ENCODE measurements around the gene PPFIA1. TPM values are rescaled to one million over a fixed set of nuclear protein-coding genes. Genes with fewer than 3 reads are reported as not detected.

The PPFIA1 gene
- total and polyA plus RNA-seq, 10 of the 15 experiments (the other 5 are each of a cell fraction or from before 2014, with no cell fraction given), result 5.2 to 26.2 (median 15.8) TPM

DNA sequence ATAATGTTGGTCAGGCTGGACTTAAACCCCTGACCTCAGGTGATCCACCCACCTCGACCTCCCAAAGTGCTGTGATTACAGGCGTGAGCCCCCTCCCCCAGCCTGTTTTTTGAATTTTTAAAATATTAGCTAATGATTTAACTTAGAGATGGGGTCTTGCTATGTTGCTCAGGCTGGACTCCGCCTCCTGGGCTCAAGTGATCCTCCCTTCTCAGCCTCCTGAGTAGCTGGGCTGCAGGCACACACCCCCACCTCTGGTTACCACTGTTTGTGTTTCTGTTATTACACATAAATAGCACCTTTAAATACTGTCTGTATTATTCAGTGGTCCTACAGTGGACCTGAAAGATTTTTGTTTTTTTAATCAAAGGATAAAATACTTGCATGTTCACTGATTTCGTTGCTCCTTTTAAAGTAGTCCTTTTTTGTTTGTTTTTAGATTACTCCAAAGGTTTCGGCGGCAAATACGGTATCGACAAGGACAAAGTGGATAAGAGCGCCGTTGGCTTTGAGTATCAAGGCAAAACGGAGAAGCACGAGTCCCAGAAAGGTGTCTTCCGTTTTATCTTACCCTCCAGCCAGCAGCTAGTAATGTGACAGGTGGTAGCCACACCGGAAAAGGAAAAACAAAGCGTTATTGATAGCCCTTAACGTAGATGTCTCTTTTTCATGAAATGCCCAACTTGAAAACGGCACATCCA lies 149.0 kb downstream of the PPFIA1 start:
- BruUV-seq (replicated peaks), result TSS peak; percentile 57
- DNase-seq (ENCODE audit: low read depth, low spot score) (no peak), FAIRE-seq (no peak), ATAC-seq (no peak)
- no peaks in the 10 kb centered on the region; a peak in 1 of 4 replicates for H3K36me3 ChIP-seq (ENCODE audit: control insufficient read depth in 2 of 2, insufficient read depth in 2 of 2, low read length in 1 of 2)
- ChIA-PET RAD21 (ENCODE audit: unreplicated experiment) (no interaction called here), SMC1A (ENCODE audit: uncharacterized antibody, unreplicated experiment) (no interaction called here), POLR2A (no interaction called here), CTCF (no interaction called here)
- no peaks in the 10 kb centered on the region for H4K20me1 ChIP-seq (ENCODE audit: control insufficient read depth, insufficient read depth)
- H3K4me2 ChIP-seq (ENCODE audit: control insufficient read depth, insufficient read depth), result no peak overlapping the region
- no peaks in the 10 kb centered on the region for H3K27me3 ChIP-seq (replicated peaks in 1 of 2; ENCODE audit: control insufficient read depth in 2 of 2, insufficient read depth in 2 of 2, low read length in 1 of 2)
- no peak overlapping the region for H3K4me3 ChIP-seq
- H3K79me2 ChIP-seq (ENCODE audit: control insufficient read depth, insufficient read depth, low read length), result no peaks in the 10 kb centered on the region
- WGBS (ENCODE audit: insufficient coverage, insufficient replicate concordance, low lambda C conversion rate, missing lambda C conversion rate), result 68% methylated on average over 17 of the region's 17 CpGs
- no peak overlapping the region for H3K9ac ChIP-seq (ENCODE audit: control insufficient read depth, insufficient read depth, low read length)
- in situ Hi-C loops (cut with MboI), result no loop called here
- H2AFZ ChIP-seq (ENCODE audit: control insufficient read depth, low read depth, low read length), result no peak overlapping the region
- intact Hi-C loops (cut with micrococcal nuclease; ENCODE audit: unreplicated experiment), result no loop called here
- H3K27ac ChIP-seq (ENCODE audit: control insufficient read depth, insufficient read depth), result no peak overlapping the region
- H3K9me3 ChIP-seq (replicated peaks; ENCODE audit: control insufficient read depth, insufficient read depth, low read length), result no peaks in the 10 kb centered on the region; the same call in 2 of the 3 replicates
- H3K4me1 ChIP-seq (ENCODE audit: control insufficient read depth, insufficient read depth, low read length), result peaks cover 9% of the 10 kb centered on the region
- no peak for TF ChIP-seq RELA (IDR thresholded peaks at IDR 0.05; ENCODE audit: borderline replicate concordance, partially characterized antibody)
- TF ChIP-seq, protein P1, sequence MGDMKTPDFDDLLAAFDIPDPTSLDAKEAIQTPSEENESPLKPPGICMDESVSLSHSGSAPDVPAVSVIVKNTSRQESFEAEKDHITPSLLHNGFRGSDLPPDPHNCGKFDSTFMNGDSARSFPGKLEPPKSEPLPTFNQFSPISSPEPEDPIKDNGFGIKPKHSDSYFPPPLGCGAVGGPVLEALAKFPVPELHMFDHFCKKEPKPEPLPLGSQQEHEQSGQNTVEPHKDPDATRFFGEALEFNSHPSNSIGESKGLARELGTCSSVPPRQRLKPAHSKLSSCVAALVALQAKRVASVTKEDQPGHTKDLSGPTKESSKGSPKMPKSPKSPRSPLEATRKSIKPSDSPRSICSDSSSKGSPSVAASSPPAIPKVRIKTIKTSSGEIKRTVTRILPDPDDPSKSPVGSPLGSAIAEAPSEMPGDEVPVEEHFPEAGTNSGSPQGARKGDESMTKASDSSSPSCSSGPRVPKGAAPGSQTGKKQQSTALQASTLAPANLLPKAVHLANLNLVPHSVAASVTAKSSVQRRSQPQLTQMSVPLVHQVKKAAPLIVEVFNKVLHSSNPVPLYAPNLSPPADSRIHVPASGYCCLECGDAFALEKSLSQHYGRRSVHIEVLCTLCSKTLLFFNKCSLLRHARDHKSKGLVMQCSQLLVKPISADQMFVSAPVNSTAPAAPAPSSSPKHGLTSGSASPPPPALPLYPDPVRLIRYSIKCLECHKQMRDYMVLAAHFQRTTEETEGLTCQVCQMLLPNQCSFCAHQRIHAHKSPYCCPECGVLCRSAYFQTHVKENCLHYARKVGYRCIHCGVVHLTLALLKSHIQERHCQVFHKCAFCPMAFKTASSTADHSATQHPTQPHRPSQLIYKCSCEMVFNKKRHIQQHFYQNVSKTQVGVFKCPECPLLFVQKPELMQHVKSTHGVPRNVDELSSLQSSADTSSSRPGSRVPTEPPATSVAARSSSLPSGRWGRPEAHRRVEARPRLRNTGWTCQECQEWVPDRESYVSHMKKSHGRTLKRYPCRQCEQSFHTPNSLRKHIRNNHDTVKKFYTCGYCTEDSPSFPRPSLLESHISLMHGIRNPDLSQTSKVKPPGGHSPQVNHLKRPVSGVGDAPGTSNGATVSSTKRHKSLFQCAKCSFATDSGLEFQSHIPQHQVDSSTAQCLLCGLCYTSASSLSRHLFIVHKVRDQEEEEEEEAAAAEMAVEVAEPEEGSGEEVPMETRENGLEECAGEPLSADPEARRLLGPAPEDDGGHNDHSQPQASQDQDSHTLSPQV (IDR thresholded peaks at IDR 0.05), result no peak
- no peak for TF ChIP-seq EED (IDR thresholded peaks at IDR 0.05; ENCODE audit: low read depth)
- TF ChIP-seq, protein P2, sequence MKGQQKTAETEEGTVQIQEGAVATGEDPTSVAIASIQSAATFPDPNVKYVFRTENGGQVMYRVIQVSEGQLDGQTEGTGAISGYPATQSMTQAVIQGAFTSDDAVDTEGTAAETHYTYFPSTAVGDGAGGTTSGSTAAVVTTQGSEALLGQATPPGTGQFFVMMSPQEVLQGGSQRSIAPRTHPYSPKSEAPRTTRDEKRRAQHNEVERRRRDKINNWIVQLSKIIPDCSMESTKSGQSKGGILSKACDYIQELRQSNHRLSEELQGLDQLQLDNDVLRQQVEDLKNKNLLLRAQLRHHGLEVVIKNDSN (IDR thresholded peaks at IDR 0.05; ENCODE audit: borderline replicate concordance, extremely low read length, insufficient read depth, low read depth, low read length), result no peak
- TF ChIP-seq, protein P3, sequence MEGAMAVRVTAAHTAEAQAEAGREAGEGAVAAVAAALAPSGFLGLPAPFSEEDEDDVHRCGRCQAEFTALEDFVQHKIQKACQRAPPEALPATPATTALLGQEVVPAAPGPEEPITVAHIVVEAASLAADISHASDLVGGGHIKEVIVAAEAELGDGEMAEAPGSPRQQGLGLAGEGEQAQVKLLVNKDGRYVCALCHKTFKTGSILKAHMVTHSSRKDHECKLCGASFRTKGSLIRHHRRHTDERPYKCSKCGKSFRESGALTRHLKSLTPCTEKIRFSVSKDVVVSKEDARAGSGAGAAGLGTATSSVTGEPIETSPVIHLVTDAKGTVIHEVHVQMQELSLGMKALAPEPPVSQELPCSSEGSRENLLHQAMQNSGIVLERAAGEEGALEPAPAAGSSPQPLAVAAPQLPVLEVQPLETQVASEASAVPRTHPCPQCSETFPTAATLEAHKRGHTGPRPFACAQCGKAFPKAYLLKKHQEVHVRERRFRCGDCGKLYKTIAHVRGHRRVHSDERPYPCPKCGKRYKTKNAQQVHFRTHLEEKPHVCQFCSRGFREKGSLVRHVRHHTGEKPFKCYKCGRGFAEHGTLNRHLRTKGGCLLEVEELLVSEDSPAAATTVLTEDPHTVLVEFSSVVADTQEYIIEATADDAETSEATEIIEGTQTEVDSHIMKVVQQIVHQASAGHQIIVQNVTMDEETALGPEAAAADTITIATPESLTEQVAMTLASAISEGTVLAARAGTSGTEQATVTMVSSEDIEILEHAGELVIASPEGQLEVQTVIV (IDR thresholded peaks at IDR 0.05; ENCODE audit: borderline replicate concordance, partially characterized antibody), result no peak
- no peak for TF ChIP-seq MEF2B (IDR thresholded peaks at IDR 0.05; ENCODE audit: partially characterized antibody, poor library complexity, severe bottlenecking)
- TF ChIP-seq REST (IDR thresholded peaks at IDR 0.05; ENCODE audit: low read depth, low read length), result no peak
- no peak for TF ChIP-seq RUNX3 (IDR thresholded peaks at IDR 0.05; ENCODE audit: low read length)
- TF ChIP-seq HDGF (IDR thresholded peaks at IDR 0.05), result no peak
- TF ChIP-seq JUNB (IDR thresholded peaks at IDR 0.05), result no peak
- TF ChIP-seq YBX1 (IDR thresholded peaks at IDR 0.05), result no peak

All from GM12878 (cell line).